Cardiac septum (tissue), 1 donor: Measurements from ENCODE around the gene CAPG. TPM values are rescaled to one million over a fixed set of nuclear protein-coding genes. Genes with fewer than 3 reads are reported as not detected.
A peak's percentile ranks its signal among the peaks of the same experiment; 100 is the strongest.
"Not testable (repeated sequence)": the region's sequence is repeated elsewhere in the genome, so short reads cannot be mapped to it uniquely, and the experiment has no call there.

Source experiments
- DNase-seq: peaks from one replicate; pipeline ENCODE4 v3.0.0-alpha.2; 2020; ENCODE audit warnings: low spot score
- intact Hi-C: fragments of 100-400 bp; cut with DNase I; formaldehyde crosslinking; loops from one replicate; pipeline ENCODE4 v1.14.0; 2022
- total RNA-seq: library from RNA; stranded (reverse); fragmentation: NEBNext Ultra II Directional; extraction: Animal tissue kit (Norgen Biotek cat#: 25700); gene quantifications from one replicate; pipeline ENCODE4 v1.2.1, GENCODE V29; 2021
- donor health status: DM: no; HTN: no; CAD: no.

The CAPG gene
- total RNA-seq, 1 donor from 2014 or later = 7.4 TPM

DNA sequence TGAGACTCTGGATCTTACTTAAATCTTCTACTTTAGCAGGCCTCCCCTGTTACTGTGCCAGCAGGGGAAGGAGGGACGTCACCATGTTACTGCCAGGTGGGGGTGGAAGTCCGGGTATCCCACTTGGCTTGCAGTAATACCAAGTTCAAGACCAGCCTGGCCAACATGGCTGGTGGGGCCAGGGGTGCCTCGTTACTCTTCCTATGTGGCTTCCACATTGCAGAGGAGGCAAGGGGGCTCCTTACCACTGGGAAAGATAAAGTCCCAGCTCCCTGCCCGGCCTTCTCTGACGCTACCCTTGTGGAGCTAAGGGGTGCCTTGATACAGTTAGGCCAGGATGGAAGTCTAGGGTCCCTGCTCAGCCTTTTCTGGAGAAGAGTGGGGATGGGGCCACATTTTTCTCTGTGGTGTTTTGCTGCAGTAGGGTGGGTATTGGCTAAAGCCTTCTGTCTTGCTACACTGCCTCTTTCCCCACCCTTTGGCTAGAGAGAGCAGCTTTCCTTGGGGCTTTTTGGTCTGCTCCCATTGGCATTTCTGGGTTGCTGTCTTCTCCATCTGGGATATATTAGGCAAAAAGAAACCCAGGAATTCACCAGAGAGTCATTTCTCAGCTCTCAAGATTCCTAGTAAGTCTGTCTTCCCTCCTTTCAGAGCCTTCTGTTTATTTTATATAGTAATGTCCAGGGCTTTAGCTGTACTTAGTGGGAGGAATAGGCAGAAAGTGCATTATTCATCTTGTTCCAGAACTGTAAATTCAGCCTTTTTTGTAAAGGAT, 33.7 kb downstream of the CAPG start:
- no peak for DNase-seq

DNA sequence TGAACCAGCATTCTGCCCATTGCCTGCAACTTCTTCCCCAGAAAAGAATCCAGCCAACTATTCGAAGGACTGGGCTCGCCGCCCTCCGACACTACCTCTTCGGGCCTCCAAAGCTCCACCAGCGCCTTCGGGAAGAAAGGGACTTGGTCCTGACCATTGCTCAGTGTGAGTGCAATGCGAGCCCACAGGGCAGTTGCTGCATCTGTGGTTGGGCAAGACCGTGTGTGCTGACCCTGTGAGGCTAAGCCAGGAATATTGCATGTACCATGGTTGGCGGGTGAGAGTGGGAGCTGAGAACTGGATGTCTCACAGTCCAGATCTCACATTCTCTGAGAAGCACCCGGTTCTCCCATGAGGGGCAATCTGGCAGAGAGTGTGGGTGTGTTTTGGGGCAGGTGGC, 39.1 kb downstream of the CAPG start:
- intact Hi-C loops = no loop called here

More for the DNA sequence above, 33.7 kb downstream of the CAPG start:
- intact Hi-C loops = no loop called here

DNA sequence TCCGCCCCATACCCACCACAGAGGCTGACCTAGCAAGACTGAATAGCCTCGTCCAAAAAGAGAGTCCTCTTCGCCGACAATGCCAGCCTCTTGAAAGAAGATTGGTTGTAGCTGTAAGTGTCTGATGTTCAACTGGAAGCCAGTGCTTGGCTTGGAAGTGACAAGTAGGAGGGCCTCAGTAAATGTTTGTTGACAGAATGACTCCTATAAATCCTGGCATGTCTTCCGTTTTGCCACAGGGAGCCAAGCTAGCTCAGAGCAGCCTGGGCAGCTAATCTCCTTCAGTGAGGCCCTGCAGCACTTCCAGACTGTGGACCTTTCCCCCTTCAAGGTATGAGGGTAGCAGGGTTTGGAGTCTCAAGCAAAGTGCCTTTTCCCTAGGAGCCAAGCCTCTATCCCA, 40.7 kb downstream of the CAPG start:
- intact Hi-C loops = no loop called here
- no peak for DNase-seq

More for the DNA sequence above, 39.1 kb downstream of the CAPG start:
- no peak for DNase-seq

DNA sequence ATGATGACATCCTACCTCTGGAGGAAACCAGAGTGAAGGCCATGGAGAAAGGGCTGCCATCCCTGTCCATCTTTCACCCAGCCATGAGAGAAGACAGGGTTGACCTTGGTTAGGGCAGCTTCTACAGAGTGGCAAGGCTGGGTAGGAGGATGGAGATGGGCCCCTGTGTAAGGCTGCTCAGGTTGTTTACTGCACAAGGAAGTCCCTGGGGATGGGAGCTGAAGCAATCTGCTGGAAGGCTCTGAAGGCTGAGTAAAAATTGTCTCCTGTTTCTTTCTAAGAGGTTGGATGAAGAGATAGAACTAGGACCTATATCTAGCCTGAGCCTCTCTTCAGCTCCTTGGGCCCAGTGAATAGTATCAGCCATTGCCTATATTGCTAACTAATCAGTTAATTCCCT, 41.2 kb downstream of the CAPG start:
- no peak for DNase-seq
- intact Hi-C loops = no loop called here

DNA sequence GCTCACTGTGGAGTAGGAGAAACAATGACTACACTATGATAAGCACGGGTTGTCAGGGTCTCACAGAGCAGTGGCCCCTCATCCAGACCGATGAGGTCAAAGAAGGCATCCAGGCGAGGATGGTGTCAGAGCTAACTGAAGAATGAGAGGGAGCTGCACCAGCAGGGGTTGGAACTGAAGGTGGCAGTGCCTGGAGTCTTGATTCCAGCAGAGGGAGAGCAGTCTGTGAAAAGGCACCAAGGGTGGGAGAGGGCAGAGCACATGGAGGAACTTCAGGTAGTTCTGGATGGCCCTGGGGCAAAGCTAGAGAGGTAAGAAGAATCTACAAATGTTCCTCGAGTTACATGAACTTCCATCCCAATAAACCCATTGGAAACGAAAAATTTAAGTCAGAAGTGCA, 43.0 kb downstream of the CAPG start:
- DNase-seq = no peak
- intact Hi-C loops = no loop called here

DNA sequence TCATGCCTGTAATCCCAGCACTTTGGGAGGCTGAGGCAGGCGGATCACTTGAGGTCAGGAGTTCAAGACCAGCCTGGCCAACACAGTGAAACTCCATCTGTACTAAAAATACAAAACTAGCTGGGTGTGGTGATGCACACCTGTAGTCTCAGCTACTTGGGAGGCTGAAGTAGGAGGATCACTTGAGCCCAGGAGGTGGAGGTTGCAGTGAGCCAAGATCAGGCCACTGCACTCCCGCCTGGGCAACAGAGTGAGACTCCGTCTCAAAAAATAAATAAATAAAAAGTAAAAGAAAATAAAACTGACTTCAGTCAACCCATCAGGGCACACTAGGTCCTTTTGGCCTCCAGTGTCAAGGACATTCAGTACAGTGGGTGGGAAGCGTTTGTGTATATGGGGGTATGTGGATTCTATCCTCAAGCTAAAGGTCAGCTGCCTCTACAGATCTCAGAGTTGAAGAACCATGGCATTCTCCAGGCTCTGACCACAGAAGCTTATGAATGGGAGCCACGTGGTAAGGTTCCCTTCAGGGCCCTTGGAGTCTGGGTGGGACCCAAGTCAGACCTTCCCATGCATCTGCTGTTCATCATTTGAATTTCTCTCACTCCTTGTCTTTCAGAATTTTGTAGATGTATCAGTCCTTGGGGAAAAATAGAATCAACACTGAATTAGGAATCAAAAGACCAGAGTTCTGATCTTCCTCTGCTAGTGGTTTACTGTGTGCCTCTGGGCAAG, 47.3 kb downstream of the CAPG start:
- peak; percentile 26 for DNase-seq
- intact Hi-C loops = not testable (repeated sequence)

DNA sequence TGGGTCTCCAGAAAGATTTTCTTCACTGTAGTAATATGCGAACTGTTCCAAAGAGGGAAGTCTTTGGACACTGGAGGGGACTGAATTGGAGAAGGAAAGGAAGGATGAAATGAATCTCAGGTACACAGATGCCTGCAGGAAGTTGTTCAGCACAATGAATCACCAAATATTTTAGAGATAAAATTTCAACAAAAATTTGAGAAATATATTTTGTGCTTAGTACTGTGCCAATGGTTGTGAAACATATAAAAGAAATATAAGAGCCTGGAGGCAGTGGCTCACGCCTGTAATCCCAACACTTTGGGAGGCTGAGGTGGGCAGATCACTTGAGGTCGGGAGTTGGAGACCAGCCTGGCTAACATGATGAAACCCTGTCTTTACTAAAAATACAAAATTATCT, 52.4 kb downstream of the CAPG start:
- intact Hi-C loops = no loop called here
- DNase-seq = no peak

DNA sequence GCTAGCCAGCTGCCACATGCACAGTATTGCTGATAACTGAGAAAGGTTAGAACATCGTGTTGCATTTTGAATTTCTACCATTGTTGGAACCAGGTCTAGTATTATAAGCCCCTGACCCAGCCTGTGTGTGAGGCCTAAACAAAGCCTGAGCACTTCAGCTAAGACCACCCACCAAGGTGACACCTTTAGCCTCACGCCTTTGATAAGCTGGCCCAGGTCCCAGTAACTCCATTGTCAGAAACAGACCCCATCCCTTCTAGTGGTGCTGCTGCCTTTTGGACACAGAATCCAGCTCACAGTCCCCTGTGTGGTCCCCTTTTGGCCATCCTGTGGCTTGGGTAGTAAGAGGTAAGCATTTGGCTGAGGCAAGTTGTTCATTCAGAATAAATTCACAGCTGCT, 54.0 kb downstream of the CAPG start:
- DNase-seq = peak; percentile 39
- intact Hi-C loops = no loop called here

DNA sequence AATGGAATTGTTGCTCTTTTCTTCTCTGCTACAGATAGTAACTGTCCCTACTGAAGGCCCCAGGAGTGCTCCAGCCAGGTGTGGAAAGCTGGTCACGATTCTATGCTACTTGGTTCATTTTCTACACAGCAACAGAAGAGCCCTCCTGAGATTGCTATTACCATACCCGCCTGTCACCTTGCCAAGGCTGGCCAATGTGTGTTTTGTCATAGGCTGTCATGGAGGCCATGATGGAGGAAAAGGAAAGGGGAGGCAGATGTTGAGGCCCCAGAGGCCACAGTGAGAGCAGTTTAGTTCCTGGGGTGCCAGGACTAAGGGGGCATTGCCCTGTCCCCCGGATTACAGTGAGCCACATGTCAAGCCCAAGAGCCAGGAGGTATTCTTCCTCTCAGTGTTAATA, 54.6 kb downstream of the CAPG start:
- DNase-seq = peak; percentile 66
- intact Hi-C loops = no loop called here

DNA sequence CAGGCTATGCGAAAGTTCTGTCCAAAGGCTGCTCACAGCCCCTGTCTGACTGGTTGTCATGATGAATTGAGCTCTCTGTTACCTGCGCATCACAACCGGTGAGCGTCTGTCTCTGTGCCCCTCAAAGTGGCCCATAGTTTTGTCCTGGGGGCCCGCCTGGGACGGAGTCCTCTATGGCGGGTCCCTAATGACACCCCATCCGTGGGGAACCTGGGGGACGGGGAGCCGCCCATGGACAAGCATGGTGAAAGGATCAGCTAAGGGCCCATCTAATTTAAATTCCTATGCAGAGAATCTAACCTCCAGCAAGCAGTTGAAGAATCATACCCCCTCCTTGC, 55.1 kb downstream of the CAPG start:
- intact Hi-C loops = no loop called here
- DNase-seq = peak; percentile 72

DNA sequence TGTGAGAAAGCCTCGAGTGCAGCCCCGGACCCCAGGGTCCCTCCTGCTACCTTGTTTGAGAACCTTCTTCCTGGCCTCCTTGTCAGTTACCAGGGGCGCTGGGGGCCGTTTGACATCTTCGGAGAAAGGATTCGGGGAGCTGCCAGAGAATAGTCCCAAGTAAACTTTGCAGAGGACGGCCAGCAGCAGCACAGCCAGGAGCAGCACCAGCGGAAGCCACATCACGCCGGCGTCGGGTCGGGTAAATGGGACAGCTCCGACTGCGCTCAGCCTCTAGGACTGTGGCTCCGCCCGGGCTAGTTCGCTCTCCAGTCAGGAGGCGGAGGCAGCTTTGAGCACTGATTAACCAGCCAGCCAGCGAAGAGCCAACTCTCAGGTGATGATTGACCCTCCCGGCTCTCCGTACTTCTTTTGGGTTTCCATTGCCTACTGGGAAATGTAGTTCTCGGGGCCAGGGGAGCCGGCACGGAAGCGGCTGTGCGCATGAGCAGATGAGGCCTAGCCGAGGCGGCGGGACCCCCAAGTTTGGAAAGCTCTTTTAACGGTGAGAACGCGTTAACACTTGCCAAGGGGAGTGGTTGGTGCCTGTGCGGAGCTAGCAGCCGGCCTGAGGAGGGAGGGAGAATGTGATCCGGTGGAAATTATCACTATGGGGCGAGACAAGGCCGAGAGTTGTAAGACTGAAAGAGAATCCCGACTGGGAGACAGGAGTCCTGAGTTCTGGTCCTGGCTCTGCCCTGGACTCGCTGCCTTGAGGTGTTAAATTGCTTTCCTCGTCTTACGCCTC, 55.7 kb downstream of the CAPG start, which contains the start of the genes ELMOD3 and RETSAT:
Gene ELMOD3, plus strand, starts transcription at position 484 of the 787 bp plus-strand sequence. CDS start 2,430 bp downstream, outside the sequence.
Gene RETSAT, minus strand, starts transcription at position 243 of the 787 bp plus-strand sequence. Its CDS starts 21 bp downstream, at position 222.
- intact Hi-C loops = no loop called here

DNA sequence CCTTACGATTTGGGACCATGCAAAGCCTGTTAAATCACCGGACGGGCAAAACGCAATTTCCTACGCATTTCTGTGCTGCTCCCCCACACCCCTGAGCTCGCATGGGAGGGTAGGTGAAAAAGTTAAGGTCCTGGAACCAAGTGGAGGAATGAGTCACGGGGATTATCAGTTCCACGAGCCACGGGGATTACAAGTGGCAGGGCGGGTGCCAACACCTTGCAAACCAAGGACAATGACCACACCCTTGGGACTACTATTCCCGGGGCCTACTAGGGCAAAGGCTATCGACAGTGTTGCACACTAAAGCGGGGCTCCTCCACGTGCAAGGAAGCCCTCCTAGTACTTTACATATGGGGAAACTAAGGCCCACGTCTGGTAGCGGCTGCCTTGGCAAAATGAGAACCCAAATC, 56.3 kb downstream of the CAPG start:
- intact Hi-C loops = no loop called here
- DNase-seq = peak; percentile 53

More for the DNA sequence above, 55.7 kb downstream of the CAPG start, which contains the start of the genes ELMOD3 and RETSAT:
- DNase-seq = peak; percentile 98

DNA sequence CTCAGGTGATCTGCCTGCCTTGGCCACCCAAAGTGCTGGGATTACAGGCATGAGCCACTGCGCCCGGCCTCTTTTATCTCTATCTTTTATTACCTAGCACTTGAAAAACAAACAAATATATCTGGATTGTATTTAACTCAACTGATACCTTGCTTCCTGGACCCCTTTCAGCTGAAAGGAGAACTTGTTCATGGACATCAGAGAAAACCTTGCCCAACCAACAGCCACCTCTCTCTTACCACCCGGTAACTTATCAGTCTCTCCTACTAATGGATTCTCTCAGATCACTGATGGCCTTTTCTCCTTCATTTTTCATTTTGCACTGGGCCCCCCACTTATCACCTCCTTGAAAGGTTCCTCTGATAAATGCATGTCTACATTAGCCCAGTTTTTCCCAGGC, 62.6 kb downstream of the CAPG start:
- intact Hi-C loops = no loop called here

More for the DNA sequence above, 62.6 kb downstream of the CAPG start:
- no peak for DNase-seq

Other genes with a start within 250 kb of the CAPG start
- 75.1 TPM for gene TGOLN2, start 82.4 kb downstream of the CAPG start, total RNA-seq
- 16.6 TPM for gene RETSAT, start 55.8 kb downstream of the CAPG start, total RNA-seq
- gene ELMOD3, start 55.6 kb downstream of the CAPG start, total RNA-seq = 9.8 TPM
- not detected for gene SH2D6, start 8.3 kb upstream of the CAPG start, total RNA-seq
- gene MAT2A, start 128.8 kb upstream of the CAPG start, total RNA-seq = 146 TPM
- 23.3 TPM for gene GGCX, start 151.1 kb upstream of the CAPG start, total RNA-seq
- gene VAMP8, start 167.2 kb upstream of the CAPG start, total RNA-seq = 8.2 TPM
- 27.9 TPM for gene VAMP5, start 174.1 kb upstream of the CAPG start, total RNA-seq
- 82.4 TPM for gene RNF181, start 185.4 kb upstream of the CAPG start, total RNA-seq
- gene TMEM150A, start 192.3 kb upstream of the CAPG start, total RNA-seq = 11.4 TPM
- 26.3 TPM for gene C2orf68, start 201.7 kb upstream of the CAPG start, total RNA-seq
- gene USP39, start 205.8 kb upstream of the CAPG start, total RNA-seq = 28.4 TPM